ENCODE data around the gene MED26.

The MED26 gene

GRCh38 chr19:16649734-16650133, 21.7 kb upstream of the MED26 start:
- peak; percentile 37 for DNase-seq (ENCODE audit: low read depth)

GRCh38 chr19:16645140-16645539, 17.1 kb upstream of the MED26 start:
- DNase-seq (ENCODE audit: low read depth), result no peak

- no peak for DNase-seq (ENCODE audit: low read depth)
Measured at GRCh38 chr19:16641695-16642094, 13.7 kb upstream of the MED26 start.

- no peak for DNase-seq (ENCODE audit: low read depth)
Measured at GRCh38 chr19:16640951-16641350, 12.9 kb upstream of the MED26 start.

GRCh38 chr19:16638666-16639065, 10.7 kb upstream of the MED26 start:
- no peak for DNase-seq (ENCODE audit: low read depth)

GRCh38 chr19:16637535-16637934, 9.5 kb upstream of the MED26 start:
- DNase-seq (ENCODE audit: low read depth), result no peak

GRCh38 chr19:16631465-16631864, 3.5 kb upstream of the MED26 start:
- no peak for DNase-seq (ENCODE audit: low read depth)

- no peak for DNase-seq (ENCODE audit: low read depth)
Measured at GRCh38 chr19:16628984-16629691, 1.1 kb upstream of the MED26 start.

GRCh38 chr19:16627928-16628182, 149 bp downstream of the MED26 start:
- DNase-seq (ENCODE audit: low read depth), result no peak

- no peak for DNase-seq (ENCODE audit: low read depth)
Measured at GRCh38 chr19:16627193-16627927, 644 bp downstream of the MED26 start.

GRCh38 chr19:16626796-16627192, 1.2 kb downstream of the MED26 start:
- no peak for DNase-seq (ENCODE audit: low read depth)

GRCh38 chr19:16625163-16625958, 2.6 kb downstream of the MED26 start:
- no peak for DNase-seq (ENCODE audit: low read depth)

- no peak for DNase-seq (ENCODE audit: low read depth)
Measured at GRCh38 chr19:16624236-16624635, 3.8 kb downstream of the MED26 start.

GRCh38 chr19:16623576-16623975, 4.4 kb downstream of the MED26 start:
- no peak for DNase-seq (ENCODE audit: low read depth)

GRCh38 chr19:16623066-16623465, 4.9 kb downstream of the MED26 start:
- DNase-seq (ENCODE audit: low read depth), result no peak

- DNase-seq (ENCODE audit: low read depth), result no peak
Measured at GRCh38 chr19:16621165-16621800, 6.7 kb downstream of the MED26 start.

- DNase-seq (ENCODE audit: low read depth), result no peak
Measured at GRCh38 chr19:16620584-16620983, 7.4 kb downstream of the MED26 start.

- no peak for DNase-seq (ENCODE audit: low read depth)
Measured at GRCh38 chr19:16620018-16620417, 8.0 kb downstream of the MED26 start.

GRCh38 chr19:16619457-16619856, 8.5 kb downstream of the MED26 start:
- no peak for DNase-seq (ENCODE audit: low read depth)

- no peak for DNase-seq (ENCODE audit: low read depth)
Measured at GRCh38 chr19:16618248-16618647, 9.8 kb downstream of the MED26 start.

- no peak for DNase-seq (ENCODE audit: low read depth)
Measured at GRCh38 chr19:16615808-16616207, 12.2 kb downstream of the MED26 start.

- no peak for DNase-seq (ENCODE audit: low read depth)
Measured at GRCh38 chr19:16614941-16615340, 13.1 kb downstream of the MED26 start.

- no peak for DNase-seq (ENCODE audit: low read depth)
Measured at GRCh38 chr19:16613841-16614240, 14.2 kb downstream of the MED26 start.

Data from stromal cell of bone marrow (primary cell).